SK-N-SH treated with all-trans-retinoic acid at 6 μM for 48 hours (cell line): ENCODE data around the gene ARHGAP30.

Source experiments
- ATAC-seq: fragments of 200-7000 bp; cut with Tn5 transposase; 3 replicates; pipeline ENCODE4 v1.9.1; 2020; ENCODE audit warnings: mild to moderate bottlenecking, moderate library complexity
- ARNTL ChIP-seq: fragments of 450-650 bp; formaldehyde crosslinking; IDR thresholded peaks from 2 replicates; pipeline ENCODE4 v1.5.0; 2020; ENCODE audit warnings: low read depth, mild to moderate bottlenecking, moderate library complexity, borderline replicate concordance
- BACH2 ChIP-seq: fragments of 250-450 bp; sonication (Bioruptor Pico); IDR thresholded peaks from 2 replicates; pipeline ENCODE4 v1.9.0; 2021; ENCODE audit warnings: mild to moderate bottlenecking, borderline replicate concordance
- CREB5 ChIP-seq: fragments of 250-450 bp; sonication (Bioruptor Pico); IDR thresholded peaks from 2 replicates; pipeline ENCODE4 v1.5.1; 2020; ENCODE audit warnings: low read depth, mild to moderate bottlenecking, moderate library complexity
- CSDC2 ChIP-seq: fragments of 250-450 bp; sonication (Bioruptor Pico); IDR thresholded peaks from 2 replicates; pipeline ENCODE4 v1.5.0; 2020; ENCODE audit warnings: mild to moderate bottlenecking, moderate library complexity
- ESRRG ChIP-seq: fragments of 250-450 bp; sonication (Bioruptor Pico); IDR thresholded peaks from 2 replicates; pipeline ENCODE4 v1.6.1; 2021; ENCODE audit warnings: mild to moderate bottlenecking
- GLIS3 ChIP-seq: fragments of 250-450 bp; sonication (Bioruptor Pico); IDR thresholded peaks from 2 replicates; pipeline ENCODE4 v1.5.0; 2020; ENCODE audit warnings: mild to moderate bottlenecking, moderate library complexity
- ISL1 ChIP-seq: fragments of 250-450 bp; sonication (Bioruptor Pico); IDR thresholded peaks from 2 replicates; pipeline ENCODE4 v2.1.2; 2022; ENCODE audit warnings: mild to moderate bottlenecking, moderate library complexity
- OSR1 ChIP-seq: fragments of 250-450 bp; sonication (Bioruptor Pico); IDR thresholded peaks from 2 replicates; pipeline ENCODE4 v1.8.0; 2022; ENCODE audit warnings: moderate library complexity, mild to moderate bottlenecking, inconsistent platforms
- POU6F1 ChIP-seq: fragments of 250-450 bp; sonication (Bioruptor Pico); IDR thresholded peaks from 2 replicates; pipeline ENCODE4 v1.8.0; 2021; ENCODE audit warnings: low read depth, mild to moderate bottlenecking, moderate library complexity, borderline replicate concordance
- PPARA ChIP-seq: fragments of 250-450 bp; sonication (Bioruptor Pico); IDR thresholded peaks from 2 replicates; pipeline ENCODE4 v1.5.0; 2020; ENCODE audit warnings: mild to moderate bottlenecking, borderline replicate concordance
- RARB ChIP-seq: fragments of 250-450 bp; sonication (Bioruptor Pico); IDR thresholded peaks from 2 replicates; pipeline ENCODE4 v1.8.0; 2021; ENCODE audit warnings: mild to moderate bottlenecking, moderate library complexity
- SNAI2 ChIP-seq: fragments of 250-450 bp; sonication (Bioruptor Pico); IDR thresholded peaks from 2 replicates; pipeline ENCODE4 v1.5.0; 2020; ENCODE audit warnings: mild to moderate bottlenecking, moderate library complexity
- TCF4 ChIP-seq: fragments of 250-450 bp; sonication (Bioruptor Pico); IDR thresholded peaks from 2 replicates; pipeline ENCODE4 v1.8.0; 2021; ENCODE audit warnings: mild to moderate bottlenecking, moderate library complexity, borderline replicate concordance
- TOX ChIP-seq: fragments of 250-450 bp; sonication (Bioruptor Pico); IDR thresholded peaks from 2 replicates; pipeline ENCODE4 v1.8.0; 2021; ENCODE audit warnings: mild to moderate bottlenecking, moderate library complexity, borderline replicate concordance
- TSHZ2 ChIP-seq: fragments of 250-450 bp; sonication (Bioruptor Pico); IDR thresholded peaks from 2 replicates; pipeline ENCODE4 v1.5.0; 2020; ENCODE audit warnings: mild to moderate bottlenecking, moderate library complexity
- ZC3H10 ChIP-seq: fragments of 250-450 bp; sonication (Bioruptor Pico); IDR thresholded peaks from 2 replicates; pipeline ENCODE4 v1.5.1; 2021; ENCODE audit warnings: mild to moderate bottlenecking, moderate library complexity
- ZFP3 ChIP-seq: fragments of 250-450 bp; sonication (Bioruptor Pico); IDR thresholded peaks from 2 replicates; pipeline ENCODE4 v1.5.0; 2020; ENCODE audit warnings: mild to moderate bottlenecking, moderate library complexity
- ZFP30 ChIP-seq: fragments of 450-650 bp; formaldehyde crosslinking; IDR thresholded peaks from 2 replicates; pipeline ENCODE4 v1.5.0; 2022; ENCODE audit warnings: mild to moderate bottlenecking, moderate library complexity
- ZNF565 ChIP-seq: fragments of 450-650 bp; formaldehyde crosslinking; conservative IDR thresholded peaks from 2 replicates; pipeline ENCODE4 v1.5.0; 2020; ENCODE audit warnings: low read depth, mild to moderate bottlenecking, moderate library complexity
- ZNF70 ChIP-seq: fragments of 450-650 bp; formaldehyde crosslinking; IDR thresholded peaks from 2 replicates; pipeline ENCODE4 v1.5.0; 2020; ENCODE audit warnings: mild to moderate bottlenecking, moderate library complexity
- ZNF8 ChIP-seq: fragments of 450-650 bp; formaldehyde crosslinking; IDR thresholded peaks from 2 replicates; pipeline ENCODE4 v1.5.0; 2020; ENCODE audit warnings: mild to moderate bottlenecking, moderate library complexity
- TF ChIP-seq, protein P1 (sequence below): fragments of 250-450 bp; sonication (Bioruptor Pico); IDR thresholded peaks from 2 replicates; pipeline ENCODE4 v1.5.1; 2021; ENCODE audit warnings: mild to moderate bottlenecking, moderate library complexity

Gene ARHGAP30

GRCh38 chr1:161012420-161012819 is 57.3 kb downstream of the ARHGAP30 start:
- no peak for ATAC-seq
- TF ChIP-seq TOX (CRISPR knock-in tag) (no peak), ZFP30 (CRISPR knock-in tag) (no peak), ZC3H10 (no peak), BACH2 (CRISPR knock-in tag) (no peak), CSDC2 (CRISPR knock-in tag) (no peak), GLIS3 (CRISPR knock-in tag) (no peak), ARNTL (no peak), CREB5 (CRISPR knock-in tag) (no peak), ZNF565 (no peak), OSR1 (CRISPR knock-in tag) (no peak), RARB (CRISPR knock-in tag) (no peak), POU6F1 (no peak), PPARA (CRISPR knock-in tag) (no peak), ZFP3 (CRISPR knock-in tag) (no peak), ISL1 (no peak), ZNF70 (CRISPR knock-in tag) (no peak), ZNF8 (CRISPR knock-in tag) (no peak)
- TF ChIP-seq, protein P1, sequence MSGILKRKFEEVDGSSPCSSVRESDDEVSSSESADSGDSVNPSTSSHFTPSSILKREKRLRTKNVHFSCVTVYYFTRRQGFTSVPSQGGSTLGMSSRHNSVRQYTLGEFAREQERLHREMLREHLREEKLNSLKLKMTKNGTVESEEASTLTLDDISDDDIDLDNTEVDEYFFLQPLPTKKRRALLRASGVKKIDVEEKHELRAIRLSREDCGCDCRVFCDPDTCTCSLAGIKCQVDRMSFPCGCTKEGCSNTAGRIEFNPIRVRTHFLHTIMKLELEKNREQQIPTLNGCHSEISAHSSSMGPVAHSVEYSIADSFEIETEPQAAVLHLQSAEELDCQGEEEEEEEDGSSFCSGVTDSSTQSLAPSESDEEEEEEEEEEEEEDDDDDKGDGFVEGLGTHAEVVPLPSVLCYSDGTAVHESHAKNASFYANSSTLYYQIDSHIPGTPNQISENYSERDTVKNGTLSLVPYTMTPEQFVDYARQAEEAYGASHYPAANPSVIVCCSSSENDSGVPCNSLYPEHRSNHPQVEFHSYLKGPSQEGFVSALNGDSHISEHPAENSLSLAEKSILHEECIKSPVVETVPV = no peak

DNA sequence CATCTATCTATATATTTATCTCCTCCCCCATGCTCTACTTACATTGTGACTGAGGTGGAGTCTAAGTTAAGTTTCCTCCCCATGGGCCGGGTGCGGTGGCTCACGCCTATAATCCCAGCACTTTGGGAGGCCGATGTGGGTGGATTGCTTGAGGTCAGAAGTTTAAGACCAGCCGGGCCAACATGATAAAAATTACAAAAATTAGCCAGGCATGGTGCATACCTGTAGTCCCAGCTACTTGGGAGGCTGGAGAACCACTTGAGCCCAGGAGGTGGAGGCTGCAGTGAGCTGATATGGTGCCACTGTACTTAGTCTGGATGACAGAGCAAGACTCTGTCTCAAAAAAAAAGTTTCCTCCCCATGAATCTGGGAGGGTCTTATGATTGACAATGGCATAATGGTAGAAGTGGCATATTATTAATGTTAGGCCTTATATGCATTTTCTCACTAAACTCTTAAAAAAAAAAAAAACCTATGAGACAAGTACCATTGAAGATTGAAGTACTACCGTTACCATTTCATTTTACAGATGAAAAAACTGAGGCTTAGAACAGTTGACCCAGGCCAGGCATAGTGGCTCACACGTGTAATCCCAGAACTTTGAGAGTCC is 60.0 kb downstream of the ARHGAP30 start:
- no peak for ATAC-seq
- TF ChIP-seq GLIS3 (CRISPR knock-in tag) (no peak), ZNF70 (CRISPR knock-in tag) (no peak), ZC3H10 (no peak), TCF4 (CRISPR knock-in tag) (no peak)

- no peak for TF ChIP-seq ZFP30 (CRISPR knock-in tag)
- no peak for TF ChIP-seq POU6F1
- TF ChIP-seq ISL1 = peak; percentile 90
Measured at GRCh38 chr1:161008869-161009510, 60.7 kb downstream of the ARHGAP30 start.

GRCh38 chr1:161007369-161007768 is 62.3 kb downstream of the ARHGAP30 start:
- no peak for TF ChIP-seq ZNF8 (CRISPR knock-in tag)
- TF ChIP-seq RARB (CRISPR knock-in tag) = no peak
- no peak for TF ChIP-seq SNAI2
- TF ChIP-seq ESRRG (CRISPR knock-in tag) = no peak
- TF ChIP-seq ZNF565 = no peak
- TF ChIP-seq ZFP30 (CRISPR knock-in tag) = no peak
- TF ChIP-seq GLIS3 (CRISPR knock-in tag) = no peak
- no peak for TF ChIP-seq CSDC2 (CRISPR knock-in tag)
- no peak for TF ChIP-seq ZFP3 (CRISPR knock-in tag)
- TF ChIP-seq, protein P1 = no peak
- no peak for TF ChIP-seq ZNF70 (CRISPR knock-in tag)
- TF ChIP-seq ISL1 = no peak
- no peak for TF ChIP-seq PPARA (CRISPR knock-in tag)
- no peak for TF ChIP-seq TOX (CRISPR knock-in tag)
- no peak for TF ChIP-seq POU6F1
- no peak for TF ChIP-seq TSHZ2 (CRISPR knock-in tag)
- no peak for TF ChIP-seq OSR1 (CRISPR knock-in tag)
- no peak for ATAC-seq

More at GRCh38 chr1:161008869-161009510, 60.7 kb downstream of the ARHGAP30 start:
- ATAC-seq = no peak
